GM18505 (cell line): ENCODE measurements around the gene PIK3C2A.
A peak's percentile ranks its signal among the peaks of the same experiment; 100 is the strongest.
"Not testable (repeated sequence)": the region's sequence is repeated elsewhere in the genome, so short reads cannot be mapped to it uniquely, and the experiment has no call there.

Experiments used
- ATAC-seq: cut with Tn5 transposase; IDR thresholded peaks from one replicate; pipeline ENCODE4 v1.9.1; 2021; ENCODE audit not compliant: unreplicated experiment
- POLR2A ChIP-seq: IDR thresholded peaks from 4 replicates; pipeline ENCODE4 v1.6.1; 2011; ENCODE audit warnings: borderline replicate concordance; ENCODE audit not compliant: insufficient read depth, insufficient read length; ENCODE audit errors: extremely low read depth

The PIK3C2A gene

DNA sequence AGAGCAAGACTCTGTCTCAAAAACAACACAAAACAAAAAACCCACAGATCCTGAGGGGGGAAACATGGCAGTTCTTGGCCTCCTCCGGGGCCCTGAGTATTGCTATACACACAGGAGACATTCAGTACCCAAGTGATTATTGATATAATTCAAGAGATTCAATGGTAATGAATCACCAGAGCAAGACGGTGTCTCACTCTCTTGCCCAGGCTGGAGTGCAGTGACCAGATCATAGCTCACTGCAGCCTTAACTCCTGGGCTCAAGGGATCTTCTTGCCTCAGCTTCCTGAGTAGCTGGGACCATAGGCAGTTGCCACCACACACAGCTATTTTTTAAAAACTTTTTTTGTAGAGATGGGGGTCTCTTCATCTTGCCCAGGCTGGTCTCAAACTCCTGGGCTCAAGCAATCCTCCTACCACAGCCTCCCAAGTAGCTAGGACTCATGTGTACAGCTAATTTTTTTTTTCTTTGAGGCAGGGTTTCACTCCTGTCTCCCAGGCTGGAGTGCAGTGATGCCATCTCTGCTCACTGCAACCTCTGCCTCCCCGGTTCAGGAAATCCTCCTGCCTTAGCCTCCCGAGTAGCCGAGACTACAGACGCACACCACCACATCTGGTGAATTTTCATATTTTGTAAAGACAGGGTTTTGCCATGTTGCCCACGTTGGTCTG lies 21.8 kb upstream of the PIK3C2A start:
- no peak for TF ChIP-seq POLR2A
- no peak for ATAC-seq

GRCh38 chr11:17228186-17228925 lies 20.6 kb upstream of the PIK3C2A start:
- not testable (repeated sequence) for ATAC-seq

DNA sequence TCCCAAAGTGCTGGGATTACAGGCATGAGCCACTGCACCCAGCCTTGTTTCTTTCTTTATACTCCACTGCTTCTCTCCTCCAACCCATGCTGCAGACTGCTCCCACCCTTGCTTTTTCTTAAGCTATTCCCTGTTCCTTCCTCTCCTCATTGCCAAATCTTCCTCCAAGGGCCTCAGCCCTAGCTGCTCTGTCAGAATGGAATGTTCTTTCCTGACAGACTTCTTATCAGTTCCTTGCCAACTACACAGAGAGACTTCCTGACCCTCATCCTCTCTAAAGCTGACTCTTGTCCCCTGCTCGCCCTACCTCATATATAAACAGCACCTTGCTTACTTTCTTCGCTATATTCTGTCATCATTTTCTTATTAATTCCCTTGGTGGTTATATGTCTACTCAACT lies 16.9 kb upstream of the PIK3C2A start:
- TF ChIP-seq POLR2A, result no peak
- ATAC-seq, result no peak

DNA sequence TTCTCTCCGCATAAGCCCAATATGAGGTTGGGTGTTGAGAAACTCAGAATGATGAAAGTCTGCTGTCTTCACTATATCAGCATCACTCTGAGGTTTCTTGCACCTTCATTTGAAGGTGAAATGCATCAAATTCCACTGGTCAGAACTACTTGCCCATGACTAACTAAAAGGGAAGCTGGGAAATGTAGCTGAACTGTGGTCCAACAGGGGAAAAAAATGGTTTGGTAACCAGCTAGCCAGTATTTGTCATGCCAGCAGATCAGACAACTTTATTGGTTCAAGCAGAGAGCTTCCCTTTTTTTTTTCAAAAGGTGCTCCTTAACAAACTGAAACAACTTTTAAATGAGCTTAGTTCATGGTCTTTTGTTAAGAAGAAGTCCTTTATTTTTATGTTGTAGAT lies 14.2 kb upstream of the PIK3C2A start:
- ATAC-seq, result no peak
- no peak for TF ChIP-seq POLR2A

DNA sequence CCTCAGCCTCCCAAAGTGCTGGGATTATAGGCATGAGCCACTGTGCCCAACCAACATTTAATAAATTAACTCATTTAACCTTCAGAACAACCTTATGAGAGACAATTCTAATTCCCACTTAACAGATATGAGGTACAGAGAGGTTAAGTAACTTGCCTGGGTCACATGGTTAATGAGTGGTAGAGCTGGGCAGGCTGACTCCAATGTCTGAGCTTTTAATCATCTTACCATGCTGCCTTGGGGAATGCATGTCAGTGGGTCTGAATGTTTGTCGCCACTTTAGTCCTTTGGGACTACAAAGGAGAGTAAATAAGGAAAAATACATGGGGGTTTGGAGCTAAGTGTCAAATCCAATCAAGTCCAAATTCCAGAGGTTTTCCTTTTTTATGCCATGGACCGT lies 11.2 kb upstream of the PIK3C2A start:
- TF ChIP-seq POLR2A, result no peak
- ATAC-seq, result no peak

DNA sequence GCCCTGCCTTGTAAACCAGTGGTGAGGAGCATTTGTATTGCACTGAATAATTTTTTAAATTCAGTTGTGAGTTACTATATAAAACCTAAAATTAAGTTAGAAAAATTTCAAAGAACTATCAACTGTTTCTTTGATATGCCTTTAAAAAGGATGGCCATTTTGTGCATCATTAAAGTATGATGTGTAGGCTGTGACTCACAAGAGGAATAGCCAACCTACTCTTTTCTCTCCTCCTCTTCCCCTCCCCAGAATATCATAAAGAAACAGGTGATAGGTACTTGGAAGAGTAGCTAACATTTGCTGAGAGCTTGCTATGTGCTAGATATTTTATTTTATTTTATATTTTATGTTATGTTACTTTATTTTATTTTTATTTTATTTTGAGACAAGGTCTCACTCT lies 10.6 kb upstream of the PIK3C2A start:
- ATAC-seq, result no peak
- TF ChIP-seq POLR2A, result no peak

GRCh38 chr11:17217401-17217800 lies 9.6 kb upstream of the PIK3C2A start:
- no peak for ATAC-seq
- TF ChIP-seq POLR2A, result no peak

- no peak for TF ChIP-seq POLR2A
- ATAC-seq, result no peak
Measured at GRCh38 chr11:17214338-17214737, 6.6 kb upstream of the PIK3C2A start.

DNA sequence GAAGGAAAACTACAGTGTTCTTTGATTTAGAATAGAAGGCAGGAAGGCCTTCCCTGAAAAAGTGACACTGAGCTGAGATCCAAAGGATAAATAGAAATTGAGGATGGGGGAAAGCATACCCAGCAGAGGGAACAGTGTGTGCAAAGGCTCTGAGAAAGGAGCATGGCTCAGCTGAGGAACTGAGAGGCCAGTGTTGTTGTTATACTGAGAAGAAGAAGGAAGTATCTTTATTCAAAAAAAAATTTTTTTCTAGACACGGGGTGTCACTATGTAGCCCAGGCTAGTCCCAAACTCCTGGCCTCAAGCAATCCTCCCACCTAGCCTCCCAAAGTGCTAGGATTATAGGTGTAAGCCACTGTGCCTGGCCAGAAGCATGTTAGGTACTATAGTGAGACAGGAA lies 3.5 kb upstream of the PIK3C2A start:
- no peak for ATAC-seq
- no peak for TF ChIP-seq POLR2A

GRCh38 chr11:17209939-17210245 lies 2.1 kb upstream of the PIK3C2A start:
- no peak for ATAC-seq
- no peak for TF ChIP-seq POLR2A

GRCh38 chr11:17208257-17208999 lies 642 bp upstream of the PIK3C2A start:
- peak; percentile 49 for ATAC-seq
- TF ChIP-seq POLR2A, result no peak

GRCh38 chr11:17206463-17206862 lies 1.3 kb downstream of the PIK3C2A start:
- TF ChIP-seq POLR2A, result no peak
- no peak for ATAC-seq

GRCh38 chr11:17197431-17197898 lies 10.3 kb downstream of the PIK3C2A start:
- TF ChIP-seq POLR2A, result no peak
- no peak for ATAC-seq

DNA sequence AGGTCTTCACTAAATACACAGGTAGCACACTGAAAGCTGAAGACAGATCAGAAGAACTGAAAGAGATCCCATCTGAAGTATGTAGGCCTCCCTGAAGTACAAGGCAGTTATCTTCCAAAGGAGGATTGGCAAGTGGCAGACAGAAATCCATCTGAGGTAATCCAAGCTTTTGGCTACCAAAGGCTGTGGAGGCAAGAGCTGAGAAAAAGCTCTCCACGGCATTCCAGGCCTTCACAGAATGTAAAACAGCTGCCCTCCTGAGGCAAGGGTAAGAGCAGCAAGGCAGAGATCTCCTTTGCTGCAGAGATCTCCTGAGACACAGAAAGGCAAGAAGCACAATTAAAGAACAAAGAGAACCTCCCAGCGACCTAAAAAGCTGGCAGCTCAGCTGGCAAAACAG lies 19.1 kb downstream of the PIK3C2A start:
- no peak for TF ChIP-seq POLR2A
- ATAC-seq, result no peak
